Type B pancreatic cell (in vitro differentiated cells): ENCODE results near the gene C17orf107. TPM values are rescaled to one million over a fixed set of nuclear protein-coding genes. Genes with fewer than 3 reads are reported as not detected.

Experiments used
- DNase-seq: peaks from one replicate; pipeline ENCODE4 v3.0.0; 2021; ENCODE audit warnings: mixed read lengths; ENCODE audit not compliant: unreplicated experiment; ENCODE audit errors: extremely low spot score
- H3K27ac Mint-ChIP-seq: 2 replicates; pipeline ENCODE4 v1.8.0; 2021; ENCODE audit warnings: mild to moderate bottlenecking, mixed read lengths
- H3K27me3 Mint-ChIP-seq: 2 replicates; pipeline ENCODE4 v1.8.0; 2021; ENCODE audit warnings: mixed read lengths
- H3K36me3 Mint-ChIP-seq: 2 replicates; pipeline ENCODE4 v1.8.0; 2021; ENCODE audit warnings: mixed read lengths
- H3K4me1 Mint-ChIP-seq: one replicate; pipeline ENCODE4 v1.8.0; 2021; ENCODE audit warnings: mixed read lengths; ENCODE audit not compliant: unreplicated experiment
- H3K4me3 Mint-ChIP-seq: 2 replicates; pipeline ENCODE4 v1.8.0; 2021; ENCODE audit warnings: mild to moderate bottlenecking, mixed read lengths
- H3K9me3 Mint-ChIP-seq: 2 replicates; pipeline ENCODE4 v1.8.0; 2021; ENCODE audit warnings: mixed read lengths
- total RNA-seq: library from RNA; stranded (reverse); gene quantifications from 2 replicates; pipeline ENCODE4 v1.2.1, GENCODE V29; 2021; ENCODE audit warnings: low replicate concordance
- TF ChIP-seq, protein P1 (sequence below): fragments of 200-600 bp; sonication (generic); conservative IDR thresholded peaks from 2 replicates; pipeline ENCODE4 v1.5.0; 2021; ENCODE audit warnings: antibody characterized with exemption, mild to moderate bottlenecking

Gene C17orf107
- total RNA-seq, 1 donor from 2014 or later = 4.4 TPM

DNA sequence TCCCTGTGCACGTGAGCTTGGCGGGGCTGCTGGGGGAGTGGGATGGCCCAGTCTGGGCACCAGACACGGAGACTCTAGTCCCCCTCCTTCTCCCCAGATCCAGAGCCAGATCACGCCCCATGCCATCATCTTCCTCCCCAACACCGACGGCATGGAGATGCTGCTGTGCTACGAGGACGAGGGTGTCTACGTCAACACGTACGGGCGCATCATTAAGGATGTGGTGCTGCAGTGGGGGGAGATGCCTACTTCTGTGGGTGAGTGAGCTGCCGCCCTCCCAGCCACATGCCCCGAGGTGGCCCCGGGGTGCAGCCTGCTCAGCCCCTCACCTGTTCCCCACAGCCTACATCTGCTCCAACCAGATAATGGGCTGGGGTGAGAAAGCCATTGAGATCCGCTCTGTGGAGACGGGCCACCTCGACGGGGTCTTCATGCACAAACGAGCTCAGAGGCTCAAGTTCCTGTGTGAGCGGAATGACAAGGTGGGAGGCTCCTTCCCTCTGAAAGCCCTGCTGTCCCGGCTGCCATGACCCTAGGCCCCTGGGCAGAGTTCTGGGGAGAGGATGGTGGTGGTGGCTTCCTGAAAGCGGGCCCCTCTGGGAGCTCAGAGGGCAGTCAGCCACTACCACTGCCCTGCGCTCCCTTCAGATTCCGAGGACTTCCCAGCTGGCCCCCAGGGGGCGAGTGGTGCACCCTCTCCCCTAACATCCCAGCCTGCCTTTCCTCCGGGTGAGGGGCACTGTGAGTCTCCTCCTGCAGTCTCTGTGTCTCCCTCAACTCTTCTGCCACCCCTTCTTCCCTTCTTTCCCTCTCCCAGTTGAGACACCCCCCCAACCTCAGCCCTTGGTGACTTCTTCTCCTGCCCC lies 2.8 kb upstream of the C17orf107 start:
- Mint-ChIP-seq H3K27me3 (no peaks in the 10 kb centered on the region), H3K27ac (no peak overlapping the region), H3K4me3 (no peak overlapping the region), H3K36me3 (no peaks in the 10 kb centered on the region), H3K9me3 (no peaks in the 10 kb centered on the region), H3K4me1 (no peaks in the 10 kb centered on the region)
- TF ChIP-seq, protein P1, sequence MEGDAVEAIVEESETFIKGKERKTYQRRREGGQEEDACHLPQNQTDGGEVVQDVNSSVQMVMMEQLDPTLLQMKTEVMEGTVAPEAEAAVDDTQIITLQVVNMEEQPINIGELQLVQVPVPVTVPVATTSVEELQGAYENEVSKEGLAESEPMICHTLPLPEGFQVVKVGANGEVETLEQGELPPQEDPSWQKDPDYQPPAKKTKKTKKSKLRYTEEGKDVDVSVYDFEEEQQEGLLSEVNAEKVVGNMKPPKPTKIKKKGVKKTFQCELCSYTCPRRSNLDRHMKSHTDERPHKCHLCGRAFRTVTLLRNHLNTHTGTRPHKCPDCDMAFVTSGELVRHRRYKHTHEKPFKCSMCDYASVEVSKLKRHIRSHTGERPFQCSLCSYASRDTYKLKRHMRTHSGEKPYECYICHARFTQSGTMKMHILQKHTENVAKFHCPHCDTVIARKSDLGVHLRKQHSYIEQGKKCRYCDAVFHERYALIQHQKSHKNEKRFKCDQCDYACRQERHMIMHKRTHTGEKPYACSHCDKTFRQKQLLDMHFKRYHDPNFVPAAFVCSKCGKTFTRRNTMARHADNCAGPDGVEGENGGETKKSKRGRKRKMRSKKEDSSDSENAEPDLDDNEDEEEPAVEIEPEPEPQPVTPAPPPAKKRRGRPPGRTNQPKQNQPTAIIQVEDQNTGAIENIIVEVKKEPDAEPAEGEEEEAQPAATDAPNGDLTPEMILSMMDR = no peak
- no peak for DNase-seq

DNA sequence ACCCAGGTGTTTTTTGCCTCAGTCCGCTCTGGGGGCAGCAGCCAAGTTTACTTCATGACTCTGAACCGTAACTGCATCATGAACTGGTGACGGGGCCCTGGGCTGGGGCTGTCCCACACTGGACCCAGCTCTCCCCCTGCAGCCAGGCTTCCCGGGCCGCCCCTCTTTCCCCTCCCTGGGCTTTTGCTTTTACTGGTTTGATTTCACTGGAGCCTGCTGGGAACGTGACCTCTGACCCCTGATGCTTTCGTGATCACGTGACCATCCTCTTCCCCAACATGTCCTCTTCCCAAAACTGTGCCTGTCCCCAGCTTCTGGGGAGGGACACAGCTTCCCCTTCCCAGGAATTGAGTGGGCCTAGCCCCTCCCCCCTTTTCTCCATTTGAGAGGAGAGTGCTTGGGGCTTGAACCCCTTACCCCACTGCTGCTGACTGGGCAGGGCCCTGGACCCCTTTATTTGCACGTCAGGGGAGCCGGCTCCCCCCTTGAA lies 2.1 kb upstream of the C17orf107 start:
- H3K4me1 Mint-ChIP-seq = no peaks in the 10 kb centered on the region
- H3K27ac Mint-ChIP-seq = no peak overlapping the region
- H3K4me3 Mint-ChIP-seq = no peak overlapping the region
- H3K9me3 Mint-ChIP-seq = no peaks in the 10 kb centered on the region
- no peaks in the 10 kb centered on the region for H3K27me3 Mint-ChIP-seq
- no peaks in the 10 kb centered on the region for H3K36me3 Mint-ChIP-seq
- no peak for DNase-seq
- TF ChIP-seq, protein P1 = no peak

DNA sequence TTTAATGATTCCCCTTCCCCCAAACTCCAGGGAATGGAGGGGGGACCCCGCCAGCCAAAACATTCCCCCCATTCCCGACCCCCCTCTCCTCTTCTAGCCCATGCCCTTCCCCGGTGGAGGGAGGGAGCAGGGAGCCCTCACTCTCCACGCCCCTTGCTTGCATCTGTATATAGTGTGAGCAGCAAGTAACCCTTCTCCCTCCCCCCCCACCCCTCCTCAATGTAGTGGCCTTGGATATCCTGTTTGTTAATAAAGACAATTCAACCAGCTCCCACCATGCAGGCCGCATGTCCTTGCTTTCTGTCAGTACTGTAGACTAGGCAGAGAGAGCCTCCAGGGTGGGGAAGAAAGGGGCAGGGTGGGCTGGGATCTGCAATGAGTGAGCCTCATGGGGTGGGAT lies 1.6 kb upstream of the C17orf107 start:
- Mint-ChIP-seq H3K9me3 (no peaks in the 10 kb centered on the region), H3K27me3 (no peaks in the 10 kb centered on the region), H3K4me1 (no peaks in the 10 kb centered on the region), H3K27ac (peak overlapping the region; percentile 75), H3K4me3 (no peak overlapping the region), H3K36me3 (peaks cover 3% of the 10 kb centered on the region)
- TF ChIP-seq, protein P1 = no peak
- no peak for DNase-seq

DNA sequence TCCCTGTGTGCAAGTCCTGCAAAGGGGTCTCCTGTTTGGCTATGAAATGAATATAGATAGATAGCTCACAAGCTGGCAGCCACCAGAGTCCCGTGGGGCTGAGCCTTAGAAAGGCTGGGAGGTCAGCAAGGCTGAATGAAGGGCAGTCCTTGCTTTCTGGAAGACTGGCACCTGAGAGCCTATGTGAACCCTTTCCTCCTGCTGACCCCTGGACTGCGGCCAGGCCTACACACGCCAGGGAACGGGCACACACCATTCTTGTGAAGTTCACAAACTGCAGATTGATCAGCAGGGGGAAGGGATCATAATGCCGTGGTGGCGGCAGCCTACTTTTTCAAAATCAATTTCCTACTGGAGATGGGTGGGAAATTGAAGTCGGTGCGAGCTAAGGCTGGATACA lies 985 bp upstream of the C17orf107 start:
- Mint-ChIP-seq H3K27ac (peak overlapping the region; percentile 75), H3K9me3 (no peaks in the 10 kb centered on the region), H3K27me3 (peaks cover 1% of the 10 kb centered on the region), H3K4me1 (peaks cover 2% of the 10 kb centered on the region), H3K36me3 (peaks cover 4% of the 10 kb centered on the region), H3K4me3 (peak overlapping the region; percentile 71)
- DNase-seq = no peak
- TF ChIP-seq, protein P1 = no peak

DNA sequence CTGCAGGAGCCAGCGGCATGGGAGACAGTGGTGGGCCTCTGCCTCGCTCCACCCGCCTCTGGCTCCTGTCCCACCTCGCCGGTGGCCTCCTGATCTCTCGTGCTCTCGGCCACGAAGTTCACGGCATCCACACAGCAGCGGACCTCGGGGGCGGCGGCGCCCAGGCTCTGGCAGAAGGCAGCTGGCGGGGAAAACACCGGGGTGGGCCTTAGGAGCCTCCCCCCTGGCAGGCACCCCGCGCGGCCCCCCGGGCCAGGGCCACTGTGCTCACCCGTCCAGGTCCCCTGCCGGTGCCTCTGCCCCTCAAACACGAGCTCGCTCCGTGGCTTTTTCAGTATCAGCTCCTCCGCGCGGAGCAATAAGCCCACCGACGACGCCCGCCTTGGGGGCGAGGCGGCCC lies 409 bp upstream of the C17orf107 start:
- TF ChIP-seq, protein P1 = no peak
- Mint-ChIP-seq H3K27me3 (peaks cover 5% of the 10 kb centered on the region), H3K36me3 (peaks cover 7% of the 10 kb centered on the region), H3K4me3 (peak overlapping the region; percentile 71), H3K4me1 (peaks cover 6% of the 10 kb centered on the region), H3K27ac (peak overlapping the region; percentile 75), H3K9me3 (no peaks in the 10 kb centered on the region)
- DNase-seq = no peak
